PC-9 (cell line): Measurements from ENCODE around the gene ARID2. TPM values are rescaled to one million over a fixed set of nuclear protein-coding genes. Genes with fewer than 3 reads are reported as not detected.

Source experiments
- BruUV-seq: library from RNA; stranded (reverse); fragments of 400-500 nt; replicated peaks from 2 replicates; lab custom pipeline; 2021; lab: Mats Ljungman, UMichigan
- CTCF ChIA-PET: fragments of 300-600 bp; sonication (Branson Sonifier 250); formaldehyde crosslinking; loops from one replicate; lab custom pipeline; 2022; ENCODE audit warnings: antibody characterized with exemption; lab: Charles Lee
- POLR2A ChIA-PET: fragments of 300-600 bp; sonication (Branson Sonifier 250); formaldehyde crosslinking; loops from one replicate; lab custom pipeline; 2022; ENCODE audit warnings: antibody characterized with exemption; ENCODE audit not compliant: unreplicated experiment; lab: Charles Lee
- DNase-seq, 2 experiments: peaks; one replicate each; pipeline versions ENCODE4 v3.0.0 to v3.0.0-alpha.2; 2015 to 2022; ENCODE audit warnings: mixed read lengths in 1 of 2
- H2AFZ ChIP-seq: fragments of 200-600 bp; sonication (generic); 2 replicates; pipeline ENCODE4 v1.8.1; 2017; ENCODE audit warnings: antibody characterized with exemption
- H3F3A ChIP-seq: fragments of 200-600 bp; sonication (generic); 2 replicates; pipeline ENCODE4 v1.8.1; 2017; ENCODE audit warnings: antibody characterized with exemption, mild to moderate bottlenecking, low read depth; ENCODE audit not compliant: insufficient read depth
- H3K27ac ChIP-seq: fragments of 200-600 bp; sonication (generic); 2 replicates; pipeline ENCODE4 v1.6.1; 2016; ENCODE audit warnings: mixed run types
- H3K27me3 ChIP-seq: fragments of 200-600 bp; sonication (generic); 2 replicates; pipeline ENCODE4 v1.6.1; 2016; ENCODE audit warnings: low read depth, mixed run types; ENCODE audit not compliant: insufficient read depth
- H3K36me3 ChIP-seq: fragments of 200-600 bp; sonication (generic); 2 replicates; pipeline ENCODE4 v1.6.1; 2016; ENCODE audit warnings: low read depth, mixed run types
- H3K4me1 ChIP-seq: fragments of 200-600 bp; sonication (generic); replicated peaks from 2 replicates; pipeline ENCODE4 v1.6.1; 2016; ENCODE audit warnings: mixed run types; ENCODE audit not compliant: insufficient read depth
- H3K4me2 ChIP-seq: fragments of 200-600 bp; sonication (generic); 2 replicates; pipeline ENCODE4 v1.6.1; 2017; ENCODE audit warnings: mixed run types
- H3K4me3 ChIP-seq: fragments of 200-600 bp; sonication (generic); 2 replicates; pipeline ENCODE4 v1.6.1; 2016; ENCODE audit warnings: mixed run types
- H3K79me2 ChIP-seq: fragments of 200-600 bp; sonication (generic); 2 replicates; pipeline ENCODE4 v1.6.1; 2017; ENCODE audit warnings: low read depth, mixed run types
- H3K9me2 ChIP-seq: fragments of 200-600 bp; sonication (generic); 2 replicates; pipeline ENCODE4 v1.8.1; 2017; ENCODE audit warnings: mild to moderate bottlenecking; ENCODE audit not compliant: insufficient read depth
- H3K9me3 ChIP-seq: fragments of 200-600 bp; sonication (generic); 2 replicates; pipeline ENCODE4 v1.8.1; 2016; ENCODE audit warnings: low read depth; ENCODE audit not compliant: insufficient read depth
- H4K20me1 ChIP-seq: fragments of 200-600 bp; sonication (generic); 2 replicates; pipeline ENCODE4 v1.8.1; 2017; ENCODE audit not compliant: insufficient read depth
- CTCF ChIP-seq: fragments of 200-600 bp; sonication (generic); conservative IDR thresholded peaks from 2 replicates; pipeline ENCODE4 v1.6.1; 2017; ENCODE audit warnings: mixed run types, antibody characterized with exemption, mild to moderate bottlenecking, moderate library complexity
- EZH2 ChIP-seq: fragments of 200-600 bp; sonication (generic); IDR thresholded peaks from 2 replicates; pipeline ENCODE4 v1.8.0; 2017; ENCODE audit warnings: antibody characterized with exemption, low read depth
- intact Hi-C: fragments of 100-400 bp; cut with micrococcal nuclease; formaldehyde crosslinking; loops from one replicate; pipeline ENCODE4 v1.10.0; 2022; ENCODE audit not compliant: unreplicated experiment
- total RNA-seq: library from RNA; stranded (reverse); gene quantifications from 2 replicates; pipeline ENCODE4 v1.2.3, GENCODE V29; 2021

The ARID2 gene
- total RNA-seq, 1 experiment from 2014 or later = 24.6 TPM

- no peaks in the 10 kb centered on the region for H3K4me1 ChIP-seq
- no TSS peak for BruUV-seq
- peaks cover 4% of the 10 kb centered on the region; the same call in 1 of the 2 replicates for H3K36me3 ChIP-seq
- H3K9me3 ChIP-seq = no peaks in the 10 kb centered on the region
- no peaks in the 10 kb centered on the region for H3K27me3 ChIP-seq
- intact Hi-C loops = no loop called here
- no peak overlapping the region for H3K27ac ChIP-seq
- H4K20me1 ChIP-seq = no peaks in the 10 kb centered on the region
- no peak for DNase-seq
- no peak overlapping the region for H2AFZ ChIP-seq
- TF ChIP-seq CTCF = no peak
- no peak for TF ChIP-seq EZH2
- ChIA-PET POLR2A (no interaction called here), CTCF (no interaction called here)
- peaks cover 19% of the 10 kb centered on the region for H3K79me2 ChIP-seq
- no peak overlapping the region for H3K4me3 ChIP-seq
- H3K9me2 ChIP-seq = 0 out of 2 replicates have a peak, but pooled peaks cover 3% of the 10 kb centered on the region
- no peak overlapping the region for H3K4me2 ChIP-seq
- H3F3A ChIP-seq = no peaks in the 10 kb centered on the region
Measured at GRCh38 chr12:45775465-45775864, 46.0 kb downstream of the ARID2 start.

DNA sequence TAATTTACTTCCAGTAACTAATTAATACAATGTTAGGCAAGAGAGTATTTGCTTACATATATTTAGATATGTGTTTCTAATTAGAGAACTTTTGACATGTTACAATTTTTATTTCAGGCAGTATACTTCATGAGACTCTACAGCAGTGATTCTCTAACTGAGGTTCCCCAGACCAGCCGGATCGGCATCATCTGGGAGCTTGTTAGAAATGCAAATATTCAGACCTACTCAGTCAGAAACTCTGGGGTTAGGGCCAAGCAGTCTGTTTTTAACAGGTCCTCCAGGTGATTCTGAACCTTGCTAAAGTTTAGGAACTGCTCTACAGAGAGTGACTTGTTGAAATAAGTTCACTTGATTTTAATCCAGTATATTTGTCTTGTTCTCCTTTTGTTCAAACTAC is 46.5 kb downstream of the ARID2 start:
- CTCF ChIA-PET = no interaction called here
- Histone ChIP-seq H3K27ac (no peak overlapping the region), H4K20me1 (no peaks in the 10 kb centered on the region), H3K27me3 (no peaks in the 10 kb centered on the region), H3F3A (no peaks in the 10 kb centered on the region), H2AFZ (no peak overlapping the region), H3K9me3 (no peaks in the 10 kb centered on the region), H3K4me2 (no peak overlapping the region), H3K36me3 (peaks cover 4% of the 10 kb centered on the region; the same call in 1 of the 2 replicates), H3K4me1 (no peaks in the 10 kb centered on the region), H3K4me3 (no peak overlapping the region), H3K79me2 (peaks cover 19% of the 10 kb centered on the region), H3K9me2 (0 out of 2 replicates have a peak, but pooled peaks cover 3% of the 10 kb centered on the region)
- intact Hi-C loops = no loop called here
- TF ChIP-seq CTCF (no peak), EZH2 (no peak)
- POLR2A ChIA-PET = no interaction called here
- no peak for DNase-seq
- no TSS peak for BruUV-seq

DNA sequence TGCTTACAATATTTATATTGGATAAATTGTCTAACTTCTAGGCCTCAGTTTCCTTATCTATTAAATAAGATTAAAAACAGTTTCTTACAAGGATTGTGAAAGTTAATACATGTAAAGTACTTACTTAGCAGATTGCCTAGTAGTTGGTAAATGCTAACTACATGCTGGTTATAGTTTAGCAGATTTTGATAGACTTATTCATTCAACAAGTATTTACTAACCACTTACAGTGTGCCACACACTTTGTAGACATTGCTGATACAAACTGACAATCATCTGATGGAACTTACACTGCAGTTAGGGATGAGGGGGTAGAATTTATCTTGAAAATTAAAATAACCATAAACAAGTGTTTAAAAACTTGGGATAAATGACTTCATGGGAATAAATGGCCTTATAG is 50.4 kb downstream of the ARID2 start:
- intact Hi-C loops = no loop called here
- POLR2A ChIA-PET = no interaction called here

More for the DNA sequence above, 50.4 kb downstream of the ARID2 start:
- no peaks in the 10 kb centered on the region for H3F3A ChIP-seq
- no peak overlapping the region for H3K4me2 ChIP-seq
- H3K36me3 ChIP-seq = peaks cover 4% of the 10 kb centered on the region; the same call in 1 of the 2 replicates
- no peak overlapping the region for H3K4me3 ChIP-seq
- no peaks in the 10 kb centered on the region for H3K9me3 ChIP-seq
- TF ChIP-seq CTCF (no peak), EZH2 (no peak)
- H2AFZ ChIP-seq = no peak overlapping the region
- CTCF ChIA-PET = no interaction called here
- H3K27ac ChIP-seq = no peak overlapping the region
- H3K9me2 ChIP-seq = no peaks in the 10 kb centered on the region
- H4K20me1 ChIP-seq = no peaks in the 10 kb centered on the region
- no peaks in the 10 kb centered on the region for H3K4me1 ChIP-seq
- H3K79me2 ChIP-seq = peaks cover 13% of the 10 kb centered on the region
- H3K27me3 ChIP-seq = no peaks in the 10 kb centered on the region
- no TSS peak for BruUV-seq
- DNase-seq = no peak
